ENCODE measurements around the gene ABHD17A. TPM values are rescaled to one million over a fixed set of nuclear protein-coding genes. Genes with fewer than 3 reads are reported as not detected.
A peak's percentile ranks its signal among the peaks of the same experiment; 100 is the strongest.

ABHD17A gene
- total and polyA plus RNA-seq, 2 of the 8 experiments (the other 6 are each of a cell fraction or from before 2014, with no cell fraction given): 41.2 to 87.4 TPM

DNA sequence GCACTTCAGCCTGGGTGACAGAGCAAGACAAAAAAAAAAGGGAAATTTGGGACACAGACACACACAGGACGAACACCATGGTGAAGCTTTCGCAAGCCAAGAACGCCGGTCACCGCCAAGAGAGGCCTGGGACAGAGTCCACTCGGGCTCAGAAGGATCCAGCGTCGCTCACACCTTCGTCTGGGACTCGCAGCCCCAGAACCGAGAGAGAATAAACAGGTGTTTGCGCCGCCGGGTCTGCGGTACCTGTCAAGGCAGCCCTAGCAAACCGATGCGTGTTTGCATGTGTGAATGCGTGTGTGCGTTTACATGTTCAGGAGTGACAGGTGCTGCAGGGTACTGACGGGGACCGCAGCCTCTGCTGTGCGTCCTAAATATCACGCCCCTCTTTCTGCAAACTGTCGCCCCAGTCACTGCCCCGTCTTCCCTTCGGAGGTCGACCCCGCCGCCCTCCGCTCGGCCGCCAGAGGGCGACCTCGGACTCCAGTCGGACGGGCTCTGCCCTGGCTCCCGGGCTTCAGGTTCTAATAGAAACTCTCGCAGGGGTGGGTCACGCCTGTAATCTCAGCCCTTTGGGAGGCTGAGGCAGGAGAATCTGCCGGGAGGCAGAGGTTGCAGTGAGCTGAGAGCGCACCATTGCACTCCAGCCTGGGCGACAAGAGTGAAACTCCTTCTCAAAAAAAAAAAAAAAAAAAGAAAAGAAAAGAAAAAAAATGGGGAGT, 43.9 kb upstream of the ABHD17A start:
- H3K23ac ChIP-seq (ENCODE audit: insufficient read length): no peak overlapping the region
- CTCF ChIA-PET (ENCODE audit: partially characterized antibody): interaction anchor here (0.6 to 4.7 kb wide), 45 partner anchors 8 to 386 kb away, joined by 3 to 40 read pairs (median 5); partner anchors contain the start of genes ADAT3 and SCAMP4
- no peak overlapping the region for H2AFZ ChIP-seq (ENCODE audit: low read length)
- peaks cover 0 to 6% (median 1%) of the 10 kb centered on the region in 4 experiments; a peak in 4 of 8 replicates for H3K36me3 ChIP-seq (ENCODE audit: control insufficient read depth in 2 of 4, insufficient read depth in 4 of 4, low read length in 3 of 4)
- no peak overlapping the region for H4K91ac ChIP-seq (replicated peaks; ENCODE audit: insufficient read length, low read length)
- no peaks in the 10 kb centered on the region for H3K79me2 ChIP-seq (ENCODE audit: control insufficient read depth in 1 of 2, insufficient read depth in 2 of 2, low read length in 2 of 2)
- H3K4me1 ChIP-seq (replicated peaks in 1 of 4; ENCODE audit: control insufficient read depth in 3 of 4, insufficient read depth in 4 of 4, low read length in 3 of 4): peaks cover 0 to 8% (median 4%) of the 10 kb centered on the region in 4 experiments; a peak in 4 of 7 replicates
- DNase-seq (ENCODE audit: low read depth in 1 of 2, low spot score in 2 of 2): peak in 1 of 2 experiments; percentile 95
- no peak overlapping the region for H3K56ac ChIP-seq (replicated peaks; ENCODE audit: insufficient read length, low read depth, low read length)
- H2BK12ac ChIP-seq (ENCODE audit: low read depth, low read length): no peak overlapping the region
- H2AK5ac ChIP-seq (ENCODE audit: low read depth, low read length): no peak overlapping the region
- H3K9me3 ChIP-seq (ENCODE audit: insufficient read depth in 2 of 2, low read depth in 1 of 2, low read length in 1 of 2): peaks cover 3 to 9% of the 10 kb centered on the region in 2 experiments; a peak in 2 of 4 replicates
- no peaks in the 10 kb centered on the region for H3K79me1 ChIP-seq (ENCODE audit: low read depth, low read length)
- H3K4me2 ChIP-seq (ENCODE audit: insufficient read depth in 1 of 2, low read depth in 2 of 2, low read length in 2 of 2): peak overlapping the region; percentile 50 to 75
- no peaks in the 10 kb centered on the region for H4K20me1 ChIP-seq (replicated peaks in 1 of 2; ENCODE audit: control insufficient read depth in 1 of 2, insufficient read depth in 2 of 2, low read length in 2 of 2)
- no peak for FAIRE-seq
- H2BK20ac ChIP-seq (ENCODE audit: low read length): no peak overlapping the region
- H3K18ac ChIP-seq (ENCODE audit: extremely low read depth, low read length): no peak overlapping the region
- H3K23me2 ChIP-seq (ENCODE audit: low read depth, low read length): peaks cover 4% of the 10 kb centered on the region; the same call in 1 of the 2 replicates
- H3K4me3 ChIP-seq (ENCODE audit: extremely low read depth in 1 of 4, insufficient read depth in 2 of 4, low read depth in 3 of 4, low read length in 4 of 4): peak overlapping the region in 3 of 4 experiments; percentile 20 to 52 (median 36); a peak in 5 of 8 replicates
- no peak overlapping the region for H2BK120ac ChIP-seq (replicated peaks; ENCODE audit: low read depth, low read length)
- no peak overlapping the region for H2BK15ac ChIP-seq (ENCODE audit: low read length)
- H3K27me3 ChIP-seq (replicated peaks in 1 of 4; ENCODE audit: control insufficient read depth in 3 of 4, extremely low read depth in 1 of 4, insufficient read depth in 3 of 4, low read length in 3 of 4): no peaks in the 10 kb centered on the region; a peak in 1 of 7 replicates
- POLR2A ChIA-PET (ENCODE audit: partially characterized antibody): interaction anchor here (0.9 to 2.7 kb wide), 5 partner anchors 9 to 43 kb away, joined by 3 to 13 read pairs (median 4); no protein-coding TSS in a partner anchor
- no peak overlapping the region for H3K14ac ChIP-seq (ENCODE audit: insufficient read length)
- no peak overlapping the region for H4K5ac ChIP-seq (ENCODE audit: insufficient read length, low read depth, low read length)
- no peak overlapping the region for H4K8ac ChIP-seq (ENCODE audit: extremely low read depth, insufficient read depth, low read length)
- H3K9ac ChIP-seq (replicated peaks in 1 of 4; ENCODE audit: extremely low read depth in 1 of 4, low read depth in 3 of 4, low read length in 3 of 4): no peak overlapping the region
- WGBS, 2 experiments (ENCODE audit: extremely low coverage in 1 of 2, insufficient coverage in 1 of 2, insufficient read length in 1 of 2, insufficient replicate concordance in 2 of 2, low coverage in 1 of 2, low lambda C conversion rate in 2 of 2, missing lambda C conversion rate in 1 of 2): 28% methylated on average over 41 of the region's 42 CpGs; no CpG with 5 or more reads in 1 of the 2 experiments
- no peak overlapping the region for H3K4ac ChIP-seq (replicated peaks; ENCODE audit: insufficient read length, low read depth, low read length)
- no peak overlapping the region for H2BK5ac ChIP-seq (ENCODE audit: low read depth, low read length)
- no peak overlapping the region for H3K27ac ChIP-seq (ENCODE audit: low read depth, low read length)
- TF ChIP-seq, protein P1, sequence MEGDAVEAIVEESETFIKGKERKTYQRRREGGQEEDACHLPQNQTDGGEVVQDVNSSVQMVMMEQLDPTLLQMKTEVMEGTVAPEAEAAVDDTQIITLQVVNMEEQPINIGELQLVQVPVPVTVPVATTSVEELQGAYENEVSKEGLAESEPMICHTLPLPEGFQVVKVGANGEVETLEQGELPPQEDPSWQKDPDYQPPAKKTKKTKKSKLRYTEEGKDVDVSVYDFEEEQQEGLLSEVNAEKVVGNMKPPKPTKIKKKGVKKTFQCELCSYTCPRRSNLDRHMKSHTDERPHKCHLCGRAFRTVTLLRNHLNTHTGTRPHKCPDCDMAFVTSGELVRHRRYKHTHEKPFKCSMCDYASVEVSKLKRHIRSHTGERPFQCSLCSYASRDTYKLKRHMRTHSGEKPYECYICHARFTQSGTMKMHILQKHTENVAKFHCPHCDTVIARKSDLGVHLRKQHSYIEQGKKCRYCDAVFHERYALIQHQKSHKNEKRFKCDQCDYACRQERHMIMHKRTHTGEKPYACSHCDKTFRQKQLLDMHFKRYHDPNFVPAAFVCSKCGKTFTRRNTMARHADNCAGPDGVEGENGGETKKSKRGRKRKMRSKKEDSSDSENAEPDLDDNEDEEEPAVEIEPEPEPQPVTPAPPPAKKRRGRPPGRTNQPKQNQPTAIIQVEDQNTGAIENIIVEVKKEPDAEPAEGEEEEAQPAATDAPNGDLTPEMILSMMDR (IDR thresholded peaks at IDR 0.05; ENCODE audit: control extremely low read depth in 1 of 3, insufficient read depth in 1 of 3, low read depth in 1 of 3, low read length in 3 of 3): peak; percentile 83 to 89 (median 89)
- TF ChIP-seq POU5F1 (IDR thresholded peaks at IDR 0.05; ENCODE audit: low read depth, low read length): no peak
